Activated T-cell treated with anti-CD3 and anti-CD28 coated beads, Interleukin-2, amount 50 U/mL, for 1 hour (primary cell): ENCODE data around the gene SPEN.
"Not testable (repeated sequence)": the region's sequence is repeated elsewhere in the genome, so short reads cannot be mapped to it uniquely, and the experiment has no call there.

Source experiments
- DNase-seq: peaks from one replicate; pipeline ENCODE4 v3.0.0-alpha.2; 2020

Gene SPEN, protein sequence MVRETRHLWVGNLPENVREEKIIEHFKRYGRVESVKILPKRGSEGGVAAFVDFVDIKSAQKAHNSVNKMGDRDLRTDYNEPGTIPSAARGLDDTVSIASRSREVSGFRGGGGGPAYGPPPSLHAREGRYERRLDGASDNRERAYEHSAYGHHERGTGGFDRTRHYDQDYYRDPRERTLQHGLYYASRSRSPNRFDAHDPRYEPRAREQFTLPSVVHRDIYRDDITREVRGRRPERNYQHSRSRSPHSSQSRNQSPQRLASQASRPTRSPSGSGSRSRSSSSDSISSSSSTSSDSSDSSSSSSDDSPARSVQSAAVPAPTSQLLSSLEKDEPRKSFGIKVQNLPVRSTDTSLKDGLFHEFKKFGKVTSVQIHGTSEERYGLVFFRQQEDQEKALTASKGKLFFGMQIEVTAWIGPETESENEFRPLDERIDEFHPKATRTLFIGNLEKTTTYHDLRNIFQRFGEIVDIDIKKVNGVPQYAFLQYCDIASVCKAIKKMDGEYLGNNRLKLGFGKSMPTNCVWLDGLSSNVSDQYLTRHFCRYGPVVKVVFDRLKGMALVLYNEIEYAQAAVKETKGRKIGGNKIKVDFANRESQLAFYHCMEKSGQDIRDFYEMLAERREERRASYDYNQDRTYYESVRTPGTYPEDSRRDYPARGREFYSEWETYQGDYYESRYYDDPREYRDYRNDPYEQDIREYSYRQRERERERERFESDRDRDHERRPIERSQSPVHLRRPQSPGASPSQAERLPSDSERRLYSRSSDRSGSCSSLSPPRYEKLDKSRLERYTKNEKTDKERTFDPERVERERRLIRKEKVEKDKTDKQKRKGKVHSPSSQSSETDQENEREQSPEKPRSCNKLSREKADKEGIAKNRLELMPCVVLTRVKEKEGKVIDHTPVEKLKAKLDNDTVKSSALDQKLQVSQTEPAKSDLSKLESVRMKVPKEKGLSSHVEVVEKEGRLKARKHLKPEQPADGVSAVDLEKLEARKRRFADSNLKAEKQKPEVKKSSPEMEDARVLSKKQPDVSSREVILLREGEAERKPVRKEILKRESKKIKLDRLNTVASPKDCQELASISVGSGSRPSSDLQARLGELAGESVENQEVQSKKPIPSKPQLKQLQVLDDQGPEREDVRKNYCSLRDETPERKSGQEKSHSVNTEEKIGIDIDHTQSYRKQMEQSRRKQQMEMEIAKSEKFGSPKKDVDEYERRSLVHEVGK (N-terminal part only)

DNA sequence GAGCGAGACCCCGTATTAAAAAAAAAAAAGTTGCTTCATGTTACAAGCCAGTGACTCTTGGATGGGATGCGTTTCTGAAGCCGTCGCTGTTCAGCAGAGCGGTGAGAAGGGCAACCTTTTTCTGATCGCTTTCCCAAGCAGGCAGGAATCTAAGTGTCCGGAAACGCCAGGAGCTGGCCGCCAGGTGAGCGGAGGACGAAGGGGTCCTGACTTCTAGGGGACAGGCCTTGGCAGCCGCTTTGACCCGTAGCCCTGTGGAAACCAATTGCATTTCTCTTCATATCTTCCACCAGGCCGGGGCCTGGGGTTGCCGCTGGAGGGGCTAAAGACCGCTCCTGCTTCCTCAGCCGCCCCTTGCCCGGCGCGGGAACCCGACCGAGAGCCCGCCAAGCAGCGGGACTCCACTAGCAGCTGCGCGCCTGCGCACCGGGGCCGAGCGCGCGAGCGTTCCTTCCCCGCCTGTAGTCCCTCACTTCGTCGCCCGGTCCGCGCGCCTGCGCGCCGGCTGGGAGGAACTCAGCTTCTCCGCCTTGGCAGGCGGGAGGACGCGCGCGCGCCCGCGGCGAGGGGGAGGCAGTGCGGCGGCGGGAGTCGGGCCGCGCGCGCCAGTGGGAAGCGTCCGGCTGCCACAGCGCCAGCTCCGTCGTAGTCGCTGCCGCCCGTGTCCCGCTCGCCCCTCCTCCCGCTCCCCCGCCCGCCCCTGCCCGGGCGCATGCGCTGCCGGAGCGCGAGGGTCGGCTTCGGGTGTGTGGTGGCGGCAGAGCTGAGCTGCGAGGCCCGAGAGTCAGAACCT lies at the start of gene SPEN:
Gene SPEN (plus strand): TSS at position 608 of the 793 bp plus-strand sequence. CDS start 361 bp downstream, outside the sequence.
- peak; percentile 97 for DNase-seq

GRCh38 chr1:15799004-15799867 lies 48.3 kb upstream of the SPEN start:
- no peak for DNase-seq

DNA sequence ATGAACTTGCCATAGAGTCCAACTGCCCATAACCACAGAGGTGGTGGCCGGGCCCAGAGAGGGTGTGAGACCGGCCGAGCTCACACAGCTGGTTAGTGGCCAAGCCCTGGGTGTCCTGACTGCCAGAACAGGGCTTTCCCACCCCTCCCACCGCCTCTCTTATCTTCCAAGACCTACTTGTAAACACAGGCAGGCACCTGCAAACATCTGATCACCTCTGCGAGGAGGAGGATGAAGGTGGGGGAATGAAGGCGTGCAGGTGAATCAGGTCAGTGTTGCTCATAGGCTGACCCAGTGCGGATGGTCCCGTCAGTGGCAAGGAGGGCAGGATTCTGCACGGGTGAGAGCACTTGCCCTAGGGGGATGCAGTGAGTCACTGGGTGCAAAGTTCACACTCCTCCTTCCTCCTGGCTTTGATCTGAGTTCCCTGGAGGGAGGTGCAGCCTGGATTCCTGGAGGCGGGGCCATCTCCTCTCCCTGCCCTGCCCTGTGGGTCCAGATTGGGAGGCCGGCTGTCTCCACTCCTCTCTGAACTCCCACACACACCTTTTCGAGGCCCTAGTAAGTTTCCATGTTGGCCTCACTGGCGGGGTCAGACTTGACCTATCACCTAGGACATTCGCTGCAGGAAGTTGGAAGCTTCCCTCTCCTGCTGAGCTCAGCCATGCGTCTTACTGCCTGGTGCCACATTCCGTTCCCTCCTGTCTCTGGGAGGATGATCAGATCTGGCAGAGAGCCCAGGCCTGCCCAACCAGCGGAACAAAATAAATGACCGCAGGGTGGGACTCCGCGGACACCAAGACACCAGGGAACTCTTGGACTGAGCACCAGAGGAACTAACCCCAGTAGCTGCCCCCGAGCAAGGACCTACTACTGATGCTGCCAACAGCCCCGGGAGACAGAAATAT lies 47.3 kb upstream of the SPEN start:
- no peak for DNase-seq

DNA sequence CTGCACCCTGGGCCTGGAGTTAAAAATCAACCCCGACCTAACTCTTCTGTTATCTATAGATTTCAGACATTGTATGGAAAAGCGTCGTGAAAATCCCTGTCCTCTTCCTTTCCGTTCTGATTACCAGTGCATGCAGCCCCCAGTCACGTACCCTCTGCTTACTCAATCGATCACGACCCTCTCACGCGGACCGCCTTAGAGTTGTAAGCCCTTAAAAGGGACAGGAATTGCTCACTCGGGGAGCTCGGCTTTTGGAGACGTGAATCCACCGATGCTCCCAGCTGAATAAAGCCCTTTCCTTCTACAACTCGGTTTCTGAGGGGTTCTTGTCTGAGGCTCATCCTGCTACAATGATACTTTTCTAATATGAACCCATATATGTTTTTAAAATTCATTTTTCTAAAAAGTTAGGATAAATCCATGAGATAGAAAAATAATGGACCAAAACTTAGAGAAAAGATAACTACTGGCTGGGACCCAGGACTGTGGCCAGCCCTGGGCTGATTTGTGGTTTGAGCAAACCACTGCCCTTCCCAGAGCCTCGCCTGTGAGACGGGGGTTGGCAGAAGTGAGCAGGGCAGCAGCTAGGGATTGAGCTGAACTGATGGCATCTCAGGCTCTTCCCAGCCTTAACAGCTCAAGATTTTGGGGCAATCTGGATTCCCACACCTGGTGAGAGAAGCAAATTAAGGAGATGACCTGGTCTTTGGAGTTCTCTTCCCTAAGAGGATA lies 45.1 kb upstream of the SPEN start:
- DNase-seq: no peak

GRCh38 chr1:15803380-15803779 lies 44.1 kb upstream of the SPEN start:
- DNase-seq: peak; percentile 23

- DNase-seq: no peak
Observed at GRCh38 chr1:15804060-15804459, 43.4 kb upstream of the SPEN start.

DNA sequence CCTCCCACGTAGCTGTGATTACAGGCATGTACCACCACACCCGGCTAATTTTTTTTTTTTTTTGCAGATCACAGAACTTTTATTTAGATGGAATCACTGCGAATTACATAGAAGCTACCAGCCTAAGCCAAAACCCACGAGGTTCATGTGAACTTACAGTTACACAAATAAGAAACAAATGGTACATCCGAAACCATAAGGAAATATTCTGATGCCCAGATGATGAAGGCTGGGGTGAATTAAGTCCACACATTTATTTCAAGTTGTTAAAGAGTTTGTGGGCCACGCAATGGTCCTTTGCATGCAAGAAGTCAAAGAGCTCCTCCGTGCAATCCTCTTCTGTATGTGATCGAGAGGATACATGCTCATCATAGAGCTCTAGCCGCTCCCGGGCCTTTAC lies 40.4 kb upstream of the SPEN start:
- DNase-seq: no peak

GRCh38 chr1:15807549-15807948 lies 40.0 kb upstream of the SPEN start, which contains the start of gene UQCRHL:
TSS of gene UQCRHL (minus strand) at chr1:15807649. CDS start at chr1:15807649, 0 bp downstream.
- DNase-seq: not testable (repeated sequence)

- DNase-seq: no peak
Observed at GRCh38 chr1:15808955-15809354, 38.6 kb upstream of the SPEN start.

GRCh38 chr1:15810073-15810472 lies 37.4 kb upstream of the SPEN start:
- DNase-seq: no peak

DNA sequence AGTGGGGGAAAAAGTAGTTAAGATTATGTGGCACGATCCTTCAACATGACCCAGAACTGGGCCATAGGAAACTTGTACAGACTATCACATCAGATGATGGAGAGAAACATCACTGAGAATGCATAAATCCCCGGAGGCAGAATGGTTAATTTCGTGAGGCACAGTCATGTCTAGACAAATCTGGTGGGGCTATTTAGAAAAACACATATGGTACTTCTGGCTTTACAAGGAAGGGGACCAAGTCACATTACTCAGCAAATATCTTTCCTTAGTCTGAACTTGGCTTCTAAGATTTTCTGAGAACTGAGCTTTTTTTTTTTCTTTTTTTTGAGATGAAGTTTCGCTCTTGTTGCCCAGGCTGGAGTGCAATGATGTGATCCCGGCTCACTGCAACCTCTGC lies 30.8 kb upstream of the SPEN start:
- no peak for DNase-seq

- no peak for DNase-seq
Observed at GRCh38 chr1:15820478-15820877, 27.0 kb upstream of the SPEN start.

DNA sequence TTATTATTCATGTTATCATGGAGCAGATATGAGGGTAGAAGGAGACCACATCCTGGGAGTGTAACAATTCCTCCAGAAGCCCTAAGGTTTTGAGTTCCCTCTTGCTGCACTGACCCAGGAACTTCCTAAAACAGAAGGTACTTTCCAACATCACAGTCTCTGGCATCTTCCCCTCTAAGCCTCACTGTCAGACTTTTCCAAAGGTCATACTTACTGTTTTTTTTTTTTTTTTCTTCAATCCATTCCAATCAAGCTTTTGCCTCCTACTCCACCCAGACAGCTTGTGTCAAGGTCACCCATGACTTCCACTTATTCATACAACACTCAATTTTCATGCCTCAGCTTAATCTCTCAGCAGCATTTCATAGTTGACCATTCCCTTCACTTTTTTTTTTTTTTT lies 21.7 kb upstream of the SPEN start:
- DNase-seq: no peak

GRCh38 chr1:15826810-15827507 lies 20.5 kb upstream of the SPEN start:
- no peak for DNase-seq

DNA sequence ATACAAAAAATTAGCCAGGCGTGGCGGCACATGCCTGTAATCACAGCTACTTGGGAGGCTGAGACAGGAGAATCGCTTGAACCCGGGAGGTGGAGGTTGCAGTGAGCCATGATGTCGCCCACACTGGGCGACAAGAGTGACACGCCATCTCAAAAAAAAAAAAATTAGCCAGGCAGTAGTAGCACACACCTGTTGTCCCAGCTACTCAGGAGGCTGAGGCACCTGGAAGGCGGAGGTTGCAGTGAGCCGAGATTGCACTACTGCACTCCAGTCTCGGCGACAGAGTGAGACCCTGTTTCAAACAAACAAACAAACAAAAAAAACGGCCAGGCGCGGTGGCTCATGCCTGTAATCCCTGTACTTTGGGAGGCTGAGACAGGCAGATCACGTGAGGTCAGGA lies 19.9 kb upstream of the SPEN start:
- DNase-seq: not testable (repeated sequence)

DNA sequence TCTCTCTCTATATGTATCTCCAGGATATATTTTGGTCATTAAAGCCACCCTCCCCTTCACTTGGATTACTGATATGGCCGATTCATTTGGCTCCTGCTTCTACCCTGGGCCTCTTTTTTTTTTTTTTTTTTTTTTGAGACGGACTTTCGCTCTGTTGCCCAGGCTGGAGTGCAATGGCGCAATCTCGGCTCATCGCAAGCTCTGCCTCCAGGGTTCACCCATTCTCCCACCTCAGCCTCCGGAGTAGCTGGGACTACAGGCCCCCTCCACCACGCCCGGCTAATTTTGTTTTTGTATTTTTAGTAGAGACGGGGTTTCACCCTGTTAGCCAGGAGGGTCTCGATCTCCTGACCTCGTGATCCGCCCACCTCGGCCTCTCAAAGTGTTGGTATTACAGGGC lies 18.6 kb upstream of the SPEN start:
- DNase-seq: not testable (repeated sequence)

DNA sequence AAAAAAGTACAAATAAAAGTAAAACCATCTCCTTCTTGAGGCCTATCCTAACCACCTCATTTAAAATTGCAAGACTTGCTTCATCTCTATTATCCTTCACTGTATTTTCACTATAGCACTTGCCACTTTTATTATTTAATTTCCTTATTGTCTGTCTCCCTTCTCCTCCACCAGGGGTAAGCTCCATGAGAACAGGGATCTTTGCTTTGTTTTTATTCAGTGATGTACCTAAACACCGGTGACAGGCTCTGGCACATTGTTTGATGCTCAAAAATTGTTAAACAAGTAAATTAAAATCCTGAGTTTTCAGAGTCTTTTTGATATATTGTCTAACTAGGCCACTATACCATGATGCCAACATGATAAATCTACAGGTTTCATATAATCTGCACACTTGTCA lies 17.2 kb upstream of the SPEN start:
- no peak for DNase-seq

DNA sequence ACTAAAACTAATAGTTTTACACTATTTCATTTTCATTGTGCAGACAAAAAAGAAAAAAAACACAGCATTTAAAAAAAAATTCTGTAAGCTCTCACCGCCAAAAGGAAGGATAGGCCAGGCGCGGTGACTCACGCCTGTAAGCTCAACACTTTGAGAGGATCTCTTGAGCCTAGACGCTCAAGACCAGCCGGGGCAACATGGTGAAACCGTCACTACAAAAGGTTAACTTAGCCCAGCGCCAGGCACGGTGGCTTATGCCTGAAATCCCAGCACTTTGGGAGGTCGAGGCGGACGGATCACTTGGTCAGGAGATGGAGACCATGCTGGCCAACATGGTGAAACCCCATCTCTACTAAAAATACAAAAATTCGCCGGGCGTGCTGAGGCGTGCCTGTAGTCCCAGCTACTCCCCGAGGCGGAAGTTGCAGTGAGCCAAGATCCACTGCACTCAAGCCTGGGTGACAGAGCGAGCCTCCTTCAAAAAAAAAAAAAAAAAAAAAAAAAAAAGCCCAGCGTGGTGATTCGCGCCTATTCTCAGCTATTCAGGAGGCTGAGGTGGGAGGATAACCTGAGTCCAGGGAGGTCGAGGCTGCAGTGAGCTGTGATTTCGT lies 14.3 kb upstream of the SPEN start:
- peak; percentile 60 for DNase-seq
